ENCODE data around the gene NDOR1.
A peak's percentile ranks its signal among the peaks of the same experiment; 100 is the strongest.

Gene NDOR1

GRCh38 chr9:137221506-137222111, 16.1 kb downstream of the NDOR1 start:
- DNase-seq, result no peak

GRCh38 chr9:137222190-137223077, 16.9 kb downstream of the NDOR1 start, which contains the start of gene RNF208:
TSS of gene RNF208 (minus strand) at chr9:137222240. CDS start at chr9:137221212, 1,028 bp downstream.
- DNase-seq, result no peak

GRCh38 chr9:137223078-137223970, 17.8 kb downstream of the NDOR1 start:
- peak; percentile 77 to 78 for DNase-seq

GRCh38 chr9:137224830-137225694, 19.6 kb downstream of the NDOR1 start, which contains the start of gene CYSRT1:
TSS of gene CYSRT1 (plus strand) at chr9:137225174. CDS start at chr9:137225622, 448 bp downstream.
- no peak for DNase-seq

- DNase-seq, result no peak
Measured at GRCh38 chr9:137225699-137226331, 20.3 kb downstream of the NDOR1 start.

GRCh38 chr9:137226338-137227053, 21.0 kb downstream of the NDOR1 start:
- DNase-seq, result no peak

GRCh38 chr9:137227054-137227852, 21.8 kb downstream of the NDOR1 start, which contains the start of gene RNF224:
TSS of gene RNF224 (plus strand) at chr9:137227502. CDS start at chr9:137228336, 834 bp downstream.
- DNase-seq, result peak in 1 of 2 experiments; percentile 30

GRCh38 chr9:137227853-137228505, 22.5 kb downstream of the NDOR1 start:
- DNase-seq, result no peak

- no peak for DNase-seq
Measured at GRCh38 chr9:137228506-137228967, 23.0 kb downstream of the NDOR1 start.

GRCh38 chr9:137228968-137229896, 23.7 kb downstream of the NDOR1 start:
- DNase-seq, result no peak

- DNase-seq, result no peak
Measured at GRCh38 chr9:137229903-137230704, 24.6 kb downstream of the NDOR1 start.

GRCh38 chr9:137230705-137231371, 25.3 kb downstream of the NDOR1 start, which contains the start of gene SLC34A3:
TSS of gene SLC34A3 (plus strand) at chr9:137230901. CDS start at chr9:137231703, 802 bp downstream.
- DNase-seq, result no peak

- no peak for DNase-seq
Measured at GRCh38 chr9:137231372-137232039, 26.0 kb downstream of the NDOR1 start.

- no peak for DNase-seq
Measured at GRCh38 chr9:137232101-137232500, 26.6 kb downstream of the NDOR1 start.

- DNase-seq, result no peak
Measured at GRCh38 chr9:137232510-137232909, 27.0 kb downstream of the NDOR1 start.

Data from NCI-H187 (cell line).